Neural cell (in vitro differentiated cells): ENCODE results near the gene HGD. TPM values are rescaled to one million over a fixed set of nuclear protein-coding genes. Genes with fewer than 3 reads are reported as not detected.
"Not testable (repeated sequence)": the region's sequence is repeated elsewhere in the genome, so short reads cannot be mapped to it uniquely, and the experiment has no call there.

Experiments used
- H2AFZ ChIP-seq: fragments of 200-600, 300-800 bp; sonication (generic), shearing (Covaris generic); 2 replicates; pipeline ENCODE4 v1.6.0; 2014; ENCODE audit warnings: low read depth, mild to moderate bottlenecking, antibody characterized with exemption, low read length, moderate library complexity
- H3F3A ChIP-seq: fragments of 200-600 bp; shearing (Covaris generic); 2 replicates; pipeline ENCODE4 v1.6.1; 2016; ENCODE audit warnings: mild to moderate bottlenecking, moderate library complexity, mixed read lengths, antibody characterized with exemption, low read length; ENCODE audit not compliant: insufficient read depth, poor library complexity, severe bottlenecking
- H3K27ac ChIP-seq: fragments of 200-600, 300-800 bp; sonication (generic), shearing (Covaris generic); 2 replicates; pipeline ENCODE4 v1.5.1; 2014; ENCODE audit warnings: mild to moderate bottlenecking, low read length, moderate library complexity
- H3K27me3 ChIP-seq: fragments of 300-800, 200-600 bp; sonication (generic), shearing (Covaris generic); 2 replicates; pipeline ENCODE4 v1.6.0; 2014; ENCODE audit warnings: mild to moderate bottlenecking, low read depth, low read length, moderate library complexity; ENCODE audit not compliant: insufficient read depth
- H3K36me3 ChIP-seq: fragments of 300-800, 200-600 bp; sonication (generic), shearing (Covaris generic); 2 replicates; pipeline ENCODE4 v1.5.1; 2014; ENCODE audit warnings: mild to moderate bottlenecking, antibody characterized with exemption, low read length, moderate library complexity; ENCODE audit not compliant: insufficient read depth
- H3K4me2 ChIP-seq: fragments of 300-800, 200-600 bp; sonication (generic), shearing (Covaris generic); 2 replicates; pipeline ENCODE4 v1.6.0; 2014; ENCODE audit warnings: mild to moderate bottlenecking, low read length
- H3K4me3 ChIP-seq: fragments of 300-800, 200-600 bp; sonication (generic), shearing (Covaris generic); 2 replicates; pipeline ENCODE4 v1.5.1; 2014; ENCODE audit warnings: mild to moderate bottlenecking, low read length, moderate library complexity
- H3K79me2 ChIP-seq: fragments of 200-600 bp; shearing (Covaris generic); replicated peaks from 2 replicates; pipeline ENCODE4 v1.6.0; 2014; ENCODE audit warnings: mild to moderate bottlenecking, low read length, moderate library complexity; ENCODE audit not compliant: insufficient read depth
- H3K9ac ChIP-seq: fragments of 300-800, 200-600 bp; sonication (generic), shearing (Covaris generic); 2 replicates; pipeline ENCODE4 v1.6.1; 2016; ENCODE audit warnings: mild to moderate bottlenecking, low read length, mixed read lengths
- H3K9me2 ChIP-seq: fragments of 200-600 bp; shearing (Covaris generic); 2 replicates; pipeline ENCODE4 v1.6.1; 2016; ENCODE audit warnings: mild to moderate bottlenecking, low read length, mixed read lengths; ENCODE audit not compliant: insufficient read depth
- H3K9me3 ChIP-seq: fragments of 200-600, 300-800 bp; sonication (generic), shearing (Covaris generic); 2 replicates; pipeline ENCODE4 v1.6.1; 2016; ENCODE audit warnings: mild to moderate bottlenecking, mixed run types, low read length, moderate library complexity, mixed read lengths
- H4K20me1 ChIP-seq: fragments of 200-600 bp; shearing (Covaris generic); 2 replicates; pipeline ENCODE4 v1.6.1; 2016; ENCODE audit warnings: mild to moderate bottlenecking, mixed run types; ENCODE audit not compliant: insufficient read depth
- EP300 ChIP-seq: fragments of 450-650 bp; conservative IDR thresholded peaks from 2 replicates; pipeline ENCODE4 v1.6.1; 2014; ENCODE audit warnings: antibody characterized with exemption, mild to moderate bottlenecking, moderate library complexity; ENCODE audit not compliant: poor library complexity, severe bottlenecking
- EZH2 ChIP-seq: fragments of 200-600, 300-800 bp; shearing (Covaris generic), sonication (generic); IDR thresholded peaks from 2 replicates; pipeline ENCODE4 v1.6.1; 2014; ENCODE audit warnings: antibody characterized with exemption, low read length, borderline replicate concordance, mild to moderate bottlenecking; ENCODE audit not compliant: insufficient read depth, poor library complexity, severe bottlenecking
- MXI1 ChIP-seq: fragments of 450-650 bp; conservative IDR thresholded peaks from 2 replicates; pipeline ENCODE4 v1.6.1; 2014; ENCODE audit warnings: antibody characterized with exemption, mild to moderate bottlenecking; ENCODE audit not compliant: poor library complexity, severe bottlenecking
- POLR2AphosphoS5 ChIP-seq: IDR thresholded peaks from 2 replicates; pipeline ENCODE4 v1.6.1; 2012
- RAD21 ChIP-seq: fragments of 450-650 bp; conservative IDR thresholded peaks from 2 replicates; pipeline ENCODE4 v1.6.1; 2014; ENCODE audit warnings: antibody characterized with exemption, mild to moderate bottlenecking, moderate library complexity
- SMC3 ChIP-seq: fragments of 450-650 bp; conservative IDR thresholded peaks from 2 replicates; pipeline ENCODE4 v1.6.1; 2014; ENCODE audit warnings: antibody characterized with exemption, mild to moderate bottlenecking, moderate library complexity; ENCODE audit not compliant: poor library complexity
- TAF1 ChIP-seq: IDR thresholded peaks from 2 replicates; pipeline ENCODE4 v1.6.1; 2012; ENCODE audit warnings: low read depth
- polyA plus RNA-seq: library from polyadenylated mRNA; depleted of rRNA; stranded (reverse); fragments of >200 nt; gene quantifications from 2 replicates; pipeline ENCODE4 v1.2.3, GENCODE V29; 2014
- TF ChIP-seq, protein P1 (sequence below): IDR thresholded peaks from 2 replicates; pipeline ENCODE4 v1.6.1; 2012; ENCODE audit warnings: borderline replicate concordance
- TF ChIP-seq, protein P2 (sequence below): fragments of 450-650 bp; IDR thresholded peaks from 2 replicates; pipeline ENCODE4 v1.5.1; 2014; ENCODE audit warnings: antibody characterized with exemption, mild to moderate bottlenecking, moderate library complexity; ENCODE audit not compliant: poor library complexity, severe bottlenecking

HGD gene
- polyA plus RNA-seq, 1 donor from 2014 or later, result not detected

DNA sequence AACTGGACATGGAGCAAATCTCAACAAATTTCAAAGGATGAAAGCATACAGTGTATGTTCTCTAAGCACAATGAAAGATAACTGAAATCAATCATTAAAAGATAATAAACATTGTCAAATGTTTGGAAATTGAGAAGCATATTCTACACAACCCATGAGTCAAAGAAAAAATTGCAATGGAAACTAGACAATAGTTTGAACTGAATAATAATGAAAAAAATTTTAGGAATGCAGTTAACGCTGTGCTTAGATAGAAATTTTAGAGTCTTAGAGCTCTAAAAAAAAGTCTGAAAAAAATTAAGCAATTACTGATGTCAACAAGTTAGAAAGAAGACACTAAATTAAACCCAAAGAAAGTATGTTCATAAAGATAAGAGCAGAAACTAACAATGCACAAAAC, 44.8 kb upstream of the HGD start:
- no peak overlapping the region for H3K27ac ChIP-seq
- no peak overlapping the region for H3K9ac ChIP-seq
- no peaks in the 10 kb centered on the region for H3K27me3 ChIP-seq
- H3K79me2 ChIP-seq, result no peaks in the 10 kb centered on the region
- no peak overlapping the region for H3K4me2 ChIP-seq
- H3K9me3 ChIP-seq, result no peaks in the 10 kb centered on the region
- no peak overlapping the region for H2AFZ ChIP-seq
- no peaks in the 10 kb centered on the region for H4K20me1 ChIP-seq
- H3K4me3 ChIP-seq, result no peak overlapping the region
- TF ChIP-seq TAF1, result no peak
- no peak for TF ChIP-seq SMC3
- no peak for TF ChIP-seq EP300
- no peak for TF ChIP-seq POLR2AphosphoS5
- TF ChIP-seq MXI1, result no peak
- no peak for TF ChIP-seq RAD21
- TF ChIP-seq, protein P1, sequence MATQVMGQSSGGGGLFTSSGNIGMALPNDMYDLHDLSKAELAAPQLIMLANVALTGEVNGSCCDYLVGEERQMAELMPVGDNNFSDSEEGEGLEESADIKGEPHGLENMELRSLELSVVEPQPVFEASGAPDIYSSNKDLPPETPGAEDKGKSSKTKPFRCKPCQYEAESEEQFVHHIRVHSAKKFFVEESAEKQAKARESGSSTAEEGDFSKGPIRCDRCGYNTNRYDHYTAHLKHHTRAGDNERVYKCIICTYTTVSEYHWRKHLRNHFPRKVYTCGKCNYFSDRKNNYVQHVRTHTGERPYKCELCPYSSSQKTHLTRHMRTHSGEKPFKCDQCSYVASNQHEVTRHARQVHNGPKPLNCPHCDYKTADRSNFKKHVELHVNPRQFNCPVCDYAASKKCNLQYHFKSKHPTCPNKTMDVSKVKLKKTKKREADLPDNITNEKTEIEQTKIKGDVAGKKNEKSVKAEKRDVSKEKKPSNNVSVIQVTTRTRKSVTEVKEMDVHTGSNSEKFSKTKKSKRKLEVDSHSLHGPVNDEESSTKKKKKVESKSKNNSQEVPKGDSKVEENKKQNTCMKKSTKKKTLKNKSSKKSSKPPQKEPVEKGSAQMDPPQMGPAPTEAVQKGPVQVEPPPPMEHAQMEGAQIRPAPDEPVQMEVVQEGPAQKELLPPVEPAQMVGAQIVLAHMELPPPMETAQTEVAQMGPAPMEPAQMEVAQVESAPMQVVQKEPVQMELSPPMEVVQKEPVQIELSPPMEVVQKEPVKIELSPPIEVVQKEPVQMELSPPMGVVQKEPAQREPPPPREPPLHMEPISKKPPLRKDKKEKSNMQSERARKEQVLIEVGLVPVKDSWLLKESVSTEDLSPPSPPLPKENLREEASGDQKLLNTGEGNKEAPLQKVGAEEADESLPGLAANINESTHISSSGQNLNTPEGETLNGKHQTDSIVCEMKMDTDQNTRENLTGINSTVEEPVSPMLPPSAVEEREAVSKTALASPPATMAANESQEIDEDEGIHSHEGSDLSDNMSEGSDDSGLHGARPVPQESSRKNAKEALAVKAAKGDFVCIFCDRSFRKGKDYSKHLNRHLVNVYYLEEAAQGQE, result no peak
- TF ChIP-seq, protein P2, sequence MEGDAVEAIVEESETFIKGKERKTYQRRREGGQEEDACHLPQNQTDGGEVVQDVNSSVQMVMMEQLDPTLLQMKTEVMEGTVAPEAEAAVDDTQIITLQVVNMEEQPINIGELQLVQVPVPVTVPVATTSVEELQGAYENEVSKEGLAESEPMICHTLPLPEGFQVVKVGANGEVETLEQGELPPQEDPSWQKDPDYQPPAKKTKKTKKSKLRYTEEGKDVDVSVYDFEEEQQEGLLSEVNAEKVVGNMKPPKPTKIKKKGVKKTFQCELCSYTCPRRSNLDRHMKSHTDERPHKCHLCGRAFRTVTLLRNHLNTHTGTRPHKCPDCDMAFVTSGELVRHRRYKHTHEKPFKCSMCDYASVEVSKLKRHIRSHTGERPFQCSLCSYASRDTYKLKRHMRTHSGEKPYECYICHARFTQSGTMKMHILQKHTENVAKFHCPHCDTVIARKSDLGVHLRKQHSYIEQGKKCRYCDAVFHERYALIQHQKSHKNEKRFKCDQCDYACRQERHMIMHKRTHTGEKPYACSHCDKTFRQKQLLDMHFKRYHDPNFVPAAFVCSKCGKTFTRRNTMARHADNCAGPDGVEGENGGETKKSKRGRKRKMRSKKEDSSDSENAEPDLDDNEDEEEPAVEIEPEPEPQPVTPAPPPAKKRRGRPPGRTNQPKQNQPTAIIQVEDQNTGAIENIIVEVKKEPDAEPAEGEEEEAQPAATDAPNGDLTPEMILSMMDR, result no peak
- TF ChIP-seq EZH2, result no peak
- H3F3A ChIP-seq, result no peaks in the 10 kb centered on the region
- H3K36me3 ChIP-seq, result no peaks in the 10 kb centered on the region
- H3K9me2 ChIP-seq, result no peaks in the 10 kb centered on the region

DNA sequence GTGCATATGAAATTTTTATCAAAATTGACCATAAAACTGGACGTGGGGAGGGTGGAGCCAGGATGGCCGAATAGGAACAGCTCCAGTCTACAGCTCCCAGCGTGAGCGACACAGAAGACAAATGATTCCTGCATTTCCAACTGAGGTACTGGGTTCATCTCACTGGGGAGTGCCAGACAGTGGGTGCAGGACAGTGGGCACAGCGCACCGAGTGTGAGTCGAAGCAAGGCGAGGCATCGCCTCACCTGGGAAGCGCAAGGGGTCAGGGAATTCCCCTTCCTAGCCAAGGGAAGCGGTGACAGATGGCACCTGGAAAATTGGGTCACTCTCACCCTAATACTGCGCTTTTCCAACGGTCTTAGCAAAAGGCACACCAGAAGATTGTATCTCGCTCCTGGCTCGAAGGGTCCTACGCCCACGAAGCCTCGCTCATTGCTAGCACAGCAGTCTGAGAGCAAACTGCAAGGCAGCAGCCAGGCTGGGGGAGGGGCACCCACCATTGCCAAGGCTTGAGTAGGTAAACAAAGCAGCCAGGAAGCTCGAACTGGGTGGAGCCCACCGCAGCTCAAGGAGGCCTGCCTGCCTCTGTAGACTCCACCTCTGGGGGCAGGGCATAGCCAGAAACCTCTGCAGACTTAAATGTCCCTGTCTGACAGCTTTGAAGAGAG, 37.3 kb upstream of the HGD start:
- not testable (repeated sequence) for H2AFZ ChIP-seq, H3K4me3 ChIP-seq, H3K9ac ChIP-seq, H3K9me3 ChIP-seq, H3F3A ChIP-seq, H3K27me3 ChIP-seq, H3K79me2 ChIP-seq, H3K27ac ChIP-seq, H3K4me2 ChIP-seq, H4K20me1 ChIP-seq, H3K36me3 ChIP-seq, H3K9me2 ChIP-seq

DNA sequence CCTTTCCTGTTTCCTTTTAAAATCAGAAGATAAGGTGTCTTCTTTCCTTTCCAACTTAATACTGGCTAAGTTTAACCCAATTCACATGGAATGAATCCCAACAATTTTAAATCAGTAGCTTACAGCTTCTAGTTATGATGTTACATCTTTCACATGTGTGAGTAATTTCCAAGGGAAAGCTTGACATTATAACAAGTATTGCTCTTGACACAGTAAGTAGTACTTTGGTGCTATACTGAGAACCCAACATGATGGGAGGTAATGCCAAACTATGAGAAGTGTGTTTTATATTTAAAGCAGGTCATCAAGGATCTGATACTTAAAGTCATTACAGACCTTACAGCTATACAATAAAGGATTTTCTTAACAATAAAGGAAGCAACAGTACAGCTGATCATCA, 31.2 kb upstream of the HGD start:
- Histone ChIP-seq H3K9me3 (no peaks in the 10 kb centered on the region), H3F3A (no peaks in the 10 kb centered on the region), H3K36me3 (no peaks in the 10 kb centered on the region), H3K9me2 (no peaks in the 10 kb centered on the region), H3K4me3 (no peak overlapping the region), H3K4me2 (no peak overlapping the region), H4K20me1 (no peaks in the 10 kb centered on the region), H3K79me2 (no peaks in the 10 kb centered on the region), H3K27ac (no peak overlapping the region), H2AFZ (no peak overlapping the region), H3K27me3 (no peaks in the 10 kb centered on the region), H3K9ac (no peak overlapping the region)
- TF ChIP-seq MXI1 (no peak), EZH2 (no peak), TAF1 (no peak)
- TF ChIP-seq, protein P2, result no peak
